ENCODE data around the gene PTPN5. TPM values are rescaled to one million over a fixed set of nuclear protein-coding genes. Genes with fewer than 3 reads are reported as not detected.

Gene PTPN5
- polyA plus RNA-seq, 1 donor = 1.2 TPM

DNA sequence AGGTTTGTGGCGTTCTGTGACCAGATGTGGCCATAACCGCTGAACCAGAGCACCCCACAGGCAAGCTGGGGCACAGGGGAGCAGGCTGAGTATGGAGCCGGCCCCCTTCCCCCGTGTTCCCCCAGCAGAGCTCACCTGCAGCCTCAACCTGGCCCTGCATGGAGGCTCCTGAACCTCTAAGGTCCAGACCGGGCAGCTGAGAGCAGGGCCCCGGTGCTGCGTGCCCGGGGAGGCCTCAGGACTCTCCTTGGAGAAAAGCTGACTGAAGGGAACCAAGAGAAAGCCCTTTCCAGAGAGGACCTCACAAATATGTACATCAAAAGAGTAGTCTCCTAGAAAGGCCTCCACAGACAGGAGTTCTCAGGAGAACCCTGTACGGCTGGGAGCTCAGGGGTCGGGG lies 48.2 kb downstream of the PTPN5 start:
- Histone ChIP-seq H3K27me3 (ENCODE audit: control insufficient read depth, insufficient read depth, low read length) (no peaks in the 10 kb centered on the region), H3K4me3 (ENCODE audit: low read length) (no peak overlapping the region), H3K4me1 (ENCODE audit: control insufficient read depth, insufficient read depth, low read length) (no peaks in the 10 kb centered on the region), H3K27ac (ENCODE audit: low read length) (no peak overlapping the region), H3K36me3 (ENCODE audit: control insufficient read depth, insufficient read depth, low read length) (no peaks in the 10 kb centered on the region), H3K9me3 (ENCODE audit: control insufficient read depth, low read depth, low read length) (no peaks in the 10 kb centered on the region)
- WGBS (ENCODE audit: insufficient coverage, low lambda C conversion rate) = no CpG with 5 or more reads among the region's 10 CpGs
- no peak for DNase-seq

GRCh38 chr11:18741783-18742182 lies 49.8 kb downstream of the PTPN5 start:
- H3K9me3 ChIP-seq (ENCODE audit: control insufficient read depth, low read depth, low read length) = no peaks in the 10 kb centered on the region
- H3K27ac ChIP-seq (ENCODE audit: low read length) = no peak overlapping the region
- DNase-seq = no peak
- no CpG with 5 or more reads among the region's 3 CpGs for WGBS (ENCODE audit: insufficient coverage, low lambda C conversion rate)
- no peaks in the 10 kb centered on the region for H3K4me1 ChIP-seq (ENCODE audit: control insufficient read depth, insufficient read depth, low read length)
- no peaks in the 10 kb centered on the region for H3K27me3 ChIP-seq (ENCODE audit: control insufficient read depth, insufficient read depth, low read length)
- no peaks in the 10 kb centered on the region for H3K36me3 ChIP-seq (ENCODE audit: control insufficient read depth, insufficient read depth, low read length)
- no peak overlapping the region for H3K4me3 ChIP-seq (ENCODE audit: low read length)

GRCh38 chr11:18739685-18740084 lies 51.9 kb downstream of the PTPN5 start:
- no peaks in the 10 kb centered on the region for H3K36me3 ChIP-seq (ENCODE audit: control insufficient read depth, insufficient read depth, low read length)
- H3K4me1 ChIP-seq (ENCODE audit: control insufficient read depth, insufficient read depth, low read length) = no peaks in the 10 kb centered on the region
- no peak overlapping the region for H3K4me3 ChIP-seq (ENCODE audit: low read length)
- H3K27me3 ChIP-seq (ENCODE audit: control insufficient read depth, insufficient read depth, low read length) = peaks cover 4% of the 10 kb centered on the region
- no peak for DNase-seq
- no peak overlapping the region for H3K27ac ChIP-seq (ENCODE audit: low read length)
- no peaks in the 10 kb centered on the region for H3K9me3 ChIP-seq (ENCODE audit: control insufficient read depth, low read depth, low read length)
- WGBS (ENCODE audit: insufficient coverage, low lambda C conversion rate) = no CpG with 5 or more reads among the region's 4 CpGs

- Histone ChIP-seq H3K36me3 (ENCODE audit: control insufficient read depth, insufficient read depth, low read length) (no peaks in the 10 kb centered on the region), H3K9me3 (ENCODE audit: control insufficient read depth, low read depth, low read length) (no peaks in the 10 kb centered on the region), H3K4me1 (ENCODE audit: control insufficient read depth, insufficient read depth, low read length) (no peaks in the 10 kb centered on the region), H3K4me3 (ENCODE audit: low read length) (no peak overlapping the region), H3K27ac (ENCODE audit: low read length) (no peak overlapping the region), H3K27me3 (ENCODE audit: control insufficient read depth, insufficient read depth, low read length) (peaks cover 4% of the 10 kb centered on the region)
- whole genome bisulfite sequencing (ENCODE audit: insufficient coverage, low lambda C conversion rate) = no CpG with 5 or more reads among the region's 8 CpGs
- DNase-seq = no peak
Measured at GRCh38 chr11:18737642-18738041, 54.0 kb downstream of the PTPN5 start.

GRCh38 chr11:18736590-18737148 lies 54.9 kb downstream of the PTPN5 start:
- 40% methylated on average over 1 of the region's 10 CpGs for WGBS (ENCODE audit: insufficient coverage, low lambda C conversion rate)
- Histone ChIP-seq H3K4me3 (ENCODE audit: low read length) (no peak overlapping the region), H3K27me3 (ENCODE audit: control insufficient read depth, insufficient read depth, low read length) (peaks cover 4% of the 10 kb centered on the region), H3K4me1 (ENCODE audit: control insufficient read depth, insufficient read depth, low read length) (no peaks in the 10 kb centered on the region), H3K9me3 (ENCODE audit: control insufficient read depth, low read depth, low read length) (no peaks in the 10 kb centered on the region), H3K27ac (ENCODE audit: low read length) (no peak overlapping the region), H3K36me3 (ENCODE audit: control insufficient read depth, insufficient read depth, low read length) (no peaks in the 10 kb centered on the region)
- DNase-seq = no peak

DNA sequence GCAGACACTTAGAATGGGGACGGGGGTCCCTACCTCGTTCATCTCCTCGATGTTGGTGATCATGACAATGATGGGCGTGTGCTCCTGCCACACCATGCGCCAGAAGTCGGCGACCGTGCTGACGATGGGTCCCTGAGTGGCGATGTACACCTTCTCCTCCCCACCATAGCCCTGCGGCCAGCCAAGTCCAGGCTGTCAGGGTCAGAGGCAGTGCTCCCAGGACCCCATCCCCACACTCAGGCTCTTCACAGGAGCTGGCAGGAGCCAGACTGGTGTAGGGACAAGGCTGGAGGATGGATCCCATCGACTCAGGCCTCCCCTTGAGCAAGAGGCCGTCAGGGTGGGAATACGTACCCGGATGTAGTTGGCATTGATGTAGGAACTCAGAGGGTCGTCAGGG lies 58.4 kb downstream of the PTPN5 start:
- no CpG with 5 or more reads among the region's 16 CpGs for WGBS (ENCODE audit: insufficient coverage, low lambda C conversion rate)
- H3K27me3 ChIP-seq (ENCODE audit: control insufficient read depth, insufficient read depth, low read length) = peaks cover 4% of the 10 kb centered on the region
- no peak overlapping the region for H3K4me3 ChIP-seq (ENCODE audit: low read length)
- no peak for DNase-seq
- H3K9me3 ChIP-seq (ENCODE audit: control insufficient read depth, low read depth, low read length) = no peaks in the 10 kb centered on the region
- no peak overlapping the region for H3K27ac ChIP-seq (ENCODE audit: low read length)
- H3K36me3 ChIP-seq (ENCODE audit: control insufficient read depth, insufficient read depth, low read length) = no peaks in the 10 kb centered on the region
- no peaks in the 10 kb centered on the region for H3K4me1 ChIP-seq (ENCODE audit: control insufficient read depth, insufficient read depth, low read length)

GRCh38 chr11:18731949-18732821 lies 59.4 kb downstream of the PTPN5 start:
- WGBS (ENCODE audit: insufficient coverage, low lambda C conversion rate) = 75% methylated on average over 5 of the region's 11 CpGs
- DNase-seq = peak; percentile 19 to 20
- Histone ChIP-seq H3K9me3 (ENCODE audit: control insufficient read depth, low read depth, low read length) (no peaks in the 10 kb centered on the region), H3K27ac (ENCODE audit: low read length) (no peak overlapping the region), H3K4me1 (ENCODE audit: control insufficient read depth, insufficient read depth, low read length) (no peaks in the 10 kb centered on the region), H3K4me3 (ENCODE audit: low read length) (no peak overlapping the region), H3K36me3 (ENCODE audit: control insufficient read depth, insufficient read depth, low read length) (no peaks in the 10 kb centered on the region), H3K27me3 (ENCODE audit: control insufficient read depth, insufficient read depth, low read length) (peaks cover 4% of the 10 kb centered on the region)

GRCh38 chr11:18731441-18731840 lies 60.2 kb downstream of the PTPN5 start:
- no peak overlapping the region for H3K27ac ChIP-seq (ENCODE audit: low read length)
- no peaks in the 10 kb centered on the region for H3K4me1 ChIP-seq (ENCODE audit: control insufficient read depth, insufficient read depth, low read length)
- peaks cover 4% of the 10 kb centered on the region for H3K27me3 ChIP-seq (ENCODE audit: control insufficient read depth, insufficient read depth, low read length)
- no peaks in the 10 kb centered on the region for H3K9me3 ChIP-seq (ENCODE audit: control insufficient read depth, low read depth, low read length)
- no CpG with 5 or more reads among the region's 2 CpGs for WGBS (ENCODE audit: insufficient coverage, low lambda C conversion rate)
- DNase-seq = no peak
- H3K36me3 ChIP-seq (ENCODE audit: control insufficient read depth, insufficient read depth, low read length) = no peaks in the 10 kb centered on the region
- H3K4me3 ChIP-seq (ENCODE audit: low read length) = no peak overlapping the region

- no peak for DNase-seq
- Histone ChIP-seq H3K27me3 (ENCODE audit: control insufficient read depth, insufficient read depth, low read length) (no peaks in the 10 kb centered on the region), H3K4me1 (ENCODE audit: control insufficient read depth, insufficient read depth, low read length) (no peaks in the 10 kb centered on the region), H3K4me3 (ENCODE audit: low read length) (no peak overlapping the region), H3K36me3 (ENCODE audit: control insufficient read depth, insufficient read depth, low read length) (no peaks in the 10 kb centered on the region), H3K27ac (ENCODE audit: low read length) (no peak overlapping the region), H3K9me3 (ENCODE audit: control insufficient read depth, low read depth, low read length) (no peaks in the 10 kb centered on the region)
- no CpG with 5 or more reads among the region's 9 CpGs for WGBS (ENCODE audit: insufficient coverage, low lambda C conversion rate)
Measured at GRCh38 chr11:18730020-18730419, 61.6 kb downstream of the PTPN5 start.

DNA sequence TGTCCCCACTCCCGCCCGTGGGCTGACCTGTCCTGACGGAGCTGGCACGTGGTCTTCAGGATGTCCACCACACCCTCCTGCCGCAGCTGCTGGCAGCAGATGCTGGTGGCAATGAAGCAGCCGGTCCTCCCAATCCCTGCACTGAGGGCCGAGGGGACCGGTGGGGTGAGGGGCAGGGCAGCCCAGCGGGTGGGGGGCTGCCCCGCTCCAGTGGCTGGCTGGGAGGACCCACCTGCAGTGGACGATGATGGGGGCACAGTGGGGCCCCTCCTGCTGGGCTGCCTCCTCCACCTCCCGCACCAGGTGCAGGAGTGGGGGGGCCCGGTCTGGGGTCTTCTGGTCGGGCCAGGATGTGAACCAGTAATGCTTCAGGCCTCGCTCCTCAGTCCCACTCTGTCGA lies 62.2 kb downstream of the PTPN5 start:
- Histone ChIP-seq H3K4me1 (ENCODE audit: control insufficient read depth, insufficient read depth, low read length) (no peaks in the 10 kb centered on the region), H3K4me3 (ENCODE audit: low read length) (no peak overlapping the region), H3K27ac (ENCODE audit: low read length) (no peak overlapping the region), H3K9me3 (ENCODE audit: control insufficient read depth, low read depth, low read length) (no peaks in the 10 kb centered on the region), H3K36me3 (ENCODE audit: control insufficient read depth, insufficient read depth, low read length) (no peaks in the 10 kb centered on the region), H3K27me3 (ENCODE audit: control insufficient read depth, insufficient read depth, low read length) (no peaks in the 10 kb centered on the region)
- DNase-seq = no peak
- WGBS (ENCODE audit: insufficient coverage, low lambda C conversion rate) = no CpG with 5 or more reads among the region's 16 CpGs

DNA sequence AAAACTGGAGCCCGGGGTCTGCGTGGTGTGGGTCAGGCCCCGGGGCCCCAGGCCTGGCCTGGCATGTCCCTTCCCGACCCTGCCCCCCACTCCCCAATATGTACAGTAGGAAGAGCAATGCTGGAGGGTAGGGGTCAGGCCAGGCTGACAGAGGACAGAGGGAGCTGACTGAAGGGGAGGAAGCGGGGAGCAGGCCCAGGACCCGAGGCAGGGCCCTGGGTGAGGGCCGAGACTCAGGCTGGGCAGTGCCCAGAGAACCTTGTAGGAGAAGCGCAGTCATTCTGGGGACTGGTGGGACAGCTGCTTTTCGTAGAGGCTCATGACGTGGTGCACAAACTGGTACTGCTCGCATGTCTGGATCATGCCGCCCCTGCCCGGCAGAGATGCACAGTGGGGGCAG lies 62.9 kb downstream of the PTPN5 start:
- no CpG with 5 or more reads among the region's 13 CpGs for WGBS (ENCODE audit: insufficient coverage, low lambda C conversion rate)
- H3K9me3 ChIP-seq (ENCODE audit: control insufficient read depth, low read depth, low read length) = no peaks in the 10 kb centered on the region
- DNase-seq = no peak
- no peaks in the 10 kb centered on the region for H3K36me3 ChIP-seq (ENCODE audit: control insufficient read depth, insufficient read depth, low read length)
- H3K4me1 ChIP-seq (ENCODE audit: control insufficient read depth, insufficient read depth, low read length) = no peaks in the 10 kb centered on the region
- no peak overlapping the region for H3K4me3 ChIP-seq (ENCODE audit: low read length)
- no peaks in the 10 kb centered on the region for H3K27me3 ChIP-seq (ENCODE audit: control insufficient read depth, insufficient read depth, low read length)
- H3K27ac ChIP-seq (ENCODE audit: low read length) = no peak overlapping the region
